DOHH2 (cell line): Measurements from ENCODE around the gene ZNF675.

Experiments
- CTCF ChIP-seq: fragments of 200-600 bp; sonication (generic); IDR thresholded peaks from one replicate; pipeline ENCODE4 v1.5.1; 2014; ENCODE audit warnings: antibody characterized with exemption, mild to moderate bottlenecking, low read depth, low read length; ENCODE audit not compliant: poor library complexity, severe bottlenecking
- EZH2phosphoT487 ChIP-seq: fragments of 200-600 bp; sonication (generic); IDR thresholded peaks from 2 replicates; pipeline ENCODE4 v1.6.1; 2017; ENCODE audit warnings: borderline replicate concordance, mild to moderate bottlenecking, antibody characterized with exemption, low read length, moderate library complexity, mixed read lengths

- no peak for TF ChIP-seq EZH2phosphoT487
- TF ChIP-seq CTCF = no peak
Observed at GRCh38 chr19:23699521-23699860, 12.5 kb upstream of the ZNF675 start.
